ENCODE data around the gene SLC39A11.

SLC39A11 gene

GRCh38 chr17:72714357-72714966 lies 378.0 kb downstream of the SLC39A11 start:
- Histone ChIP-seq H3K9ac (ENCODE audit: low read length) (no peak overlapping the region), H2BK12ac (ENCODE audit: low read length) (no peak overlapping the region), H3K27me3 (ENCODE audit: insufficient read depth, low read length) (no peaks in the 10 kb centered on the region), H3K36me3 (ENCODE audit: control insufficient read depth in 1 of 2, insufficient read depth in 2 of 2, low read length in 2 of 2) (no peaks in the 10 kb centered on the region), H3K4me1 (ENCODE audit: control insufficient read depth in 1 of 2, insufficient read depth in 2 of 2, low read length in 2 of 2) (peaks cover 12 to 15% of the 10 kb centered on the region in 2 experiments), H2AK5ac (ENCODE audit: low read length) (no peak overlapping the region), H3K79me2 (ENCODE audit: control insufficient read depth, insufficient read depth, low read length, poor library complexity) (no peaks in the 10 kb centered on the region), H3K79me1 (ENCODE audit: low read length) (peaks cover 7% of the 10 kb centered on the region), H3K4me3 (ENCODE audit: low read depth, low read length) (no peak overlapping the region), H2BK5ac (ENCODE audit: low read depth, low read length, poor library complexity) (no peak overlapping the region), H3K23ac (ENCODE audit: low read length) (no peak overlapping the region), H3K14ac (ENCODE audit: low read length) (no peak overlapping the region), H2BK120ac (ENCODE audit: insufficient read depth, low read length, poor library complexity) (no peak overlapping the region), H3K4ac (ENCODE audit: low read depth, low read length) (no peak overlapping the region), H3K9me3 (ENCODE audit: insufficient read depth, low read depth, low read length) (no peaks in the 10 kb centered on the region), H4K12ac (ENCODE audit: low read depth, low read length) (no peak overlapping the region), H3K27ac (ENCODE audit: low read depth, low read length) (no peak overlapping the region), H3K18ac (ENCODE audit: low read length) (no peak overlapping the region), H4K91ac (ENCODE audit: low read depth, low read length) (no peak overlapping the region), H2AFZ (ENCODE audit: insufficient read depth, low read length, poor library complexity) (no peak overlapping the region), H4K8ac (ENCODE audit: low read depth, low read length) (no peak overlapping the region), H3K4me2 (ENCODE audit: low read length) (no peak overlapping the region)
- no peak for DNase-seq
- WGBS (ENCODE audit: extremely low coverage, insufficient coverage, insufficient read length) = no CpG with 5 or more reads among the region's 9 CpGs

DNA sequence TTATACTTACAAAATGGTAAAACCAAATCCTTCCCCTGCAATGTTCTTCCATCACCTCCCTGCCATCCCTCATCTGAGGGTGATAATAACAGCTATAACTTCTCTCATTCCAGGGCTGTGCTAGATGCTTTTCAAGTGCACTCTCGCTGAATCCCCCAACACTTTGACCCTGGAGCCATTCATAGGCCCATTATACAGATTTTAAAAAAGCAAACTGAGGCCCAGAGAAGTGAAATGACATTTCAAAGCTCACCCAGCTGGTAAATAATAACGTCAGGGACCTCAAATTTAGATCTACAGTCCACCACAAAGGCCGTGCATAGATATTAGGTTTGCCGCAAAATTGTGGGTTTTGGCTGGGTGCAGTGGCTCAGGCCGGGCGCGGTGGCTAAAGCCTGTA lies 378.8 kb downstream of the SLC39A11 start:
- Histone ChIP-seq H3K79me1 (ENCODE audit: low read length) (peaks cover 7% of the 10 kb centered on the region), H2BK120ac (ENCODE audit: insufficient read depth, low read length, poor library complexity) (no peak overlapping the region), H4K8ac (ENCODE audit: low read depth, low read length) (no peak overlapping the region), H3K27me3 (ENCODE audit: insufficient read depth, low read length) (no peaks in the 10 kb centered on the region), H2BK5ac (ENCODE audit: low read depth, low read length, poor library complexity) (no peak overlapping the region), H4K12ac (ENCODE audit: low read depth, low read length) (no peak overlapping the region), H2AFZ (ENCODE audit: insufficient read depth, low read length, poor library complexity) (no peak overlapping the region), H3K4me3 (ENCODE audit: low read depth, low read length) (no peak overlapping the region), H3K36me3 (ENCODE audit: control insufficient read depth in 1 of 2, insufficient read depth in 2 of 2, low read length in 2 of 2) (no peaks in the 10 kb centered on the region), H3K9ac (ENCODE audit: low read length) (no peak overlapping the region), H3K18ac (ENCODE audit: low read length) (no peak overlapping the region), H3K4me2 (ENCODE audit: low read length) (no peak overlapping the region), H2AK5ac (ENCODE audit: low read length) (no peak overlapping the region), H3K27ac (ENCODE audit: low read depth, low read length) (no peak overlapping the region), H3K4me1 (ENCODE audit: control insufficient read depth in 1 of 2, insufficient read depth in 2 of 2, low read length in 2 of 2) (peaks cover 10 to 15% of the 10 kb centered on the region in 2 experiments), H3K23ac (ENCODE audit: low read length) (no peak overlapping the region), H3K14ac (ENCODE audit: low read length) (no peak overlapping the region), H4K91ac (ENCODE audit: low read depth, low read length) (no peak overlapping the region), H3K9me3 (ENCODE audit: insufficient read depth, low read depth, low read length) (no peaks in the 10 kb centered on the region), H3K4ac (ENCODE audit: low read depth, low read length) (no peak overlapping the region), H3K79me2 (ENCODE audit: control insufficient read depth, insufficient read depth, low read length, poor library complexity) (no peaks in the 10 kb centered on the region), H2BK12ac (ENCODE audit: low read length) (no peak overlapping the region)
- no peak for DNase-seq
- no CpG with 5 or more reads among the region's 7 CpGs for WGBS (ENCODE audit: extremely low coverage, insufficient coverage, insufficient read length)

GRCh38 chr17:72711521-72712310 lies 380.8 kb downstream of the SLC39A11 start:
- Histone ChIP-seq H4K91ac (ENCODE audit: low read depth, low read length) (no peak overlapping the region), H3K9ac (ENCODE audit: low read length) (no peak overlapping the region), H3K9me3 (ENCODE audit: insufficient read depth, low read depth, low read length) (no peaks in the 10 kb centered on the region), H3K4me3 (ENCODE audit: low read depth, low read length) (no peak overlapping the region), H3K79me2 (ENCODE audit: control insufficient read depth, insufficient read depth, low read length, poor library complexity) (no peaks in the 10 kb centered on the region), H2BK12ac (ENCODE audit: low read length) (no peak overlapping the region), H3K27me3 (ENCODE audit: insufficient read depth, low read length) (no peaks in the 10 kb centered on the region), H4K12ac (ENCODE audit: low read depth, low read length) (no peak overlapping the region), H4K8ac (ENCODE audit: low read depth, low read length) (no peak overlapping the region), H3K4me2 (ENCODE audit: low read length) (no peak overlapping the region), H3K23ac (ENCODE audit: low read length) (no peak overlapping the region), H3K27ac (ENCODE audit: low read depth, low read length) (no peak overlapping the region), H2BK5ac (ENCODE audit: low read depth, low read length, poor library complexity) (no peak overlapping the region), H2AK5ac (ENCODE audit: low read length) (no peak overlapping the region), H2BK120ac (ENCODE audit: insufficient read depth, low read length, poor library complexity) (no peak overlapping the region), H3K18ac (ENCODE audit: low read length) (no peak overlapping the region), H3K14ac (ENCODE audit: low read length) (no peak overlapping the region), H2AFZ (ENCODE audit: insufficient read depth, low read length, poor library complexity) (no peak overlapping the region), H3K79me1 (ENCODE audit: low read length) (peaks cover 5% of the 10 kb centered on the region), H3K4ac (ENCODE audit: low read depth, low read length) (no peak overlapping the region), H3K36me3 (ENCODE audit: control insufficient read depth in 1 of 2, insufficient read depth in 2 of 2, low read length in 2 of 2) (no peaks in the 10 kb centered on the region), H3K4me1 (ENCODE audit: control insufficient read depth in 1 of 2, insufficient read depth in 2 of 2, low read length in 2 of 2) (peaks cover 4 to 9% of the 10 kb centered on the region in 2 experiments)
- WGBS (ENCODE audit: extremely low coverage, insufficient coverage, insufficient read length) = no CpG with 5 or more reads among the region's 3 CpGs
- peak; percentile 88 to 89 for DNase-seq

DNA sequence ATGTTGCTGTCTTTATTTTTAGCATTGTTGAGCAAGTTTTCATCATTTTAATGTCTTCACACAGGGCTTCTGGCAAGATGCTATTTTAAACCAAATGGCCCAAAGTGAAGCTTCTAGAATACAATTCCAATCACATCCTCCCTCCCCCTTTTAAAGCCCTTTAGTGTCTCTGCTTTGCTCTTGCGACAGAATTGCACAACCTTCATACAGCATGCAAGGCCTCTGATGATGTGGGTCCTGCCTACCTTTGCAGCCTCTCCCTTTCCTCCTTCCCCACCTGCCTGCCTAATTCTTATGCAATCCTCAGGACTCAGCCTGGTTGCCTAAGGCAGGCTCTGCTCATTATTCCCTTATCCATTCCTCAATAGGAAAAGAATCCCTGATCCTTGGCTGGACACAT lies 381.7 kb downstream of the SLC39A11 start:
- Histone ChIP-seq H3K4ac (ENCODE audit: low read depth, low read length) (no peak overlapping the region), H3K18ac (ENCODE audit: low read length) (no peak overlapping the region), H3K4me3 (ENCODE audit: low read depth, low read length) (no peak overlapping the region), H2AK5ac (ENCODE audit: low read length) (no peak overlapping the region), H3K23ac (ENCODE audit: low read length) (no peak overlapping the region), H4K91ac (ENCODE audit: low read depth, low read length) (no peak overlapping the region), H3K14ac (ENCODE audit: low read length) (no peak overlapping the region), H2BK120ac (ENCODE audit: insufficient read depth, low read length, poor library complexity) (no peak overlapping the region), H2BK5ac (ENCODE audit: low read depth, low read length, poor library complexity) (no peak overlapping the region), H3K27me3 (ENCODE audit: insufficient read depth, low read length) (no peaks in the 10 kb centered on the region), H3K79me1 (ENCODE audit: low read length) (peaks cover 3% of the 10 kb centered on the region), H4K8ac (ENCODE audit: low read depth, low read length) (no peak overlapping the region), H4K12ac (ENCODE audit: low read depth, low read length) (no peak overlapping the region), H3K79me2 (ENCODE audit: control insufficient read depth, insufficient read depth, low read length, poor library complexity) (no peaks in the 10 kb centered on the region), H3K9me3 (ENCODE audit: insufficient read depth, low read depth, low read length) (no peaks in the 10 kb centered on the region), H3K4me2 (ENCODE audit: low read length) (no peak overlapping the region), H2AFZ (ENCODE audit: insufficient read depth, low read length, poor library complexity) (no peak overlapping the region), H3K9ac (ENCODE audit: low read length) (no peak overlapping the region), H3K27ac (ENCODE audit: low read depth, low read length) (no peak overlapping the region), H2BK12ac (ENCODE audit: low read length) (no peak overlapping the region), H3K4me1 (ENCODE audit: control insufficient read depth in 1 of 2, insufficient read depth in 2 of 2, low read length in 2 of 2) (peaks cover 2 to 4% of the 10 kb centered on the region in 2 experiments), H3K36me3 (ENCODE audit: control insufficient read depth in 1 of 2, insufficient read depth in 2 of 2, low read length in 2 of 2) (no peaks in the 10 kb centered on the region)
- WGBS (ENCODE audit: extremely low coverage, insufficient coverage, insufficient read length) = no CpG with 5 or more reads among the region's 1 CpG
- peak; percentile 94 to 98 for DNase-seq

Measured in trophoblast cell (in vitro differentiated cells and primary cell).